Progenitor cell of endocrine pancreas (in vitro differentiated cells): ENCODE results near the gene SCRG1. TPM values are rescaled to one million over a fixed set of nuclear protein-coding genes. Genes with fewer than 3 reads are reported as not detected.
A peak's percentile ranks its signal among the peaks of the same experiment; 100 is the strongest.

Experiments
- DNase-seq: peaks from one replicate; pipeline ENCODE4 v3.0.0; 2021; ENCODE audit warnings: low spot score; ENCODE audit not compliant: unreplicated experiment
- H3K27ac Mint-ChIP-seq: 2 replicates; pipeline ENCODE4 v1.8.0; 2021; ENCODE audit warnings: mild to moderate bottlenecking, moderate library complexity, mixed read lengths
- H3K27me3 Mint-ChIP-seq: 2 replicates; pipeline ENCODE4 v1.8.0; 2021; ENCODE audit warnings: mixed read lengths
- H3K36me3 Mint-ChIP-seq: 2 replicates; pipeline ENCODE4 v1.8.0; 2022; ENCODE audit warnings: mixed read lengths; ENCODE audit not compliant: insufficient read depth
- H3K4me1 Mint-ChIP-seq: 2 replicates; pipeline ENCODE4 v1.8.0; 2021; ENCODE audit warnings: low read depth, mixed read lengths
- H3K4me3 Mint-ChIP-seq: 2 replicates; pipeline ENCODE4 v1.8.0; 2021; ENCODE audit warnings: low read depth, mild to moderate bottlenecking, moderate library complexity, mixed read lengths
- H3K9me3 Mint-ChIP-seq: 2 replicates; pipeline ENCODE4 v1.8.0; 2021; ENCODE audit warnings: low read depth, mixed read lengths
- total RNA-seq: library from RNA; stranded (reverse); gene quantifications from 2 replicates; pipeline ENCODE4 v1.2.1, GENCODE V29; 2021
- TF ChIP-seq, protein P1 (sequence below): fragments of 200-600 bp; sonication (generic); IDR thresholded peaks from one replicate; pipeline ENCODE4 v1.5.0; 2021; ENCODE audit warnings: antibody characterized with exemption, mild to moderate bottlenecking; ENCODE audit not compliant: unreplicated experiment

The SCRG1 gene
- total RNA-seq, 1 donor from 2014 or later: not detected

DNA sequence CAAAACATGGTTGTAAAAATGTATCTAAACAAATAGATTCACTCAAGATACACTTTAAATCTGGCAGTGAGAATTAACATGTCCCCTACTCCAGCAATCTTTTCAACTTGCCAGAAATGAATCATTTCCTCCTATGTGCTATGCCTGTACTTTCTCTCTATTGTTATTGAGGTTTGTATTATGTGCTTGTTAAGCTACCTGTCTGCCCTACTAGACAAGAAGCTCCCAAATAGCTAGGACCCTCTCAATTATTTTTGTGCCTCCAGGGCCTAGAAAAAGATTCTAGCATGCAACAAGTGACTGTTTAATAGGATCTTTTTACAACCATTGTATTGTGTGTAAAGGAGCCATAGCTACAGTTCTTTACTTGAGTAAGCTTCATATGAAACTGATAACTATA lies 31.6 kb downstream of the SCRG1 start:
- TF ChIP-seq, protein P1, sequence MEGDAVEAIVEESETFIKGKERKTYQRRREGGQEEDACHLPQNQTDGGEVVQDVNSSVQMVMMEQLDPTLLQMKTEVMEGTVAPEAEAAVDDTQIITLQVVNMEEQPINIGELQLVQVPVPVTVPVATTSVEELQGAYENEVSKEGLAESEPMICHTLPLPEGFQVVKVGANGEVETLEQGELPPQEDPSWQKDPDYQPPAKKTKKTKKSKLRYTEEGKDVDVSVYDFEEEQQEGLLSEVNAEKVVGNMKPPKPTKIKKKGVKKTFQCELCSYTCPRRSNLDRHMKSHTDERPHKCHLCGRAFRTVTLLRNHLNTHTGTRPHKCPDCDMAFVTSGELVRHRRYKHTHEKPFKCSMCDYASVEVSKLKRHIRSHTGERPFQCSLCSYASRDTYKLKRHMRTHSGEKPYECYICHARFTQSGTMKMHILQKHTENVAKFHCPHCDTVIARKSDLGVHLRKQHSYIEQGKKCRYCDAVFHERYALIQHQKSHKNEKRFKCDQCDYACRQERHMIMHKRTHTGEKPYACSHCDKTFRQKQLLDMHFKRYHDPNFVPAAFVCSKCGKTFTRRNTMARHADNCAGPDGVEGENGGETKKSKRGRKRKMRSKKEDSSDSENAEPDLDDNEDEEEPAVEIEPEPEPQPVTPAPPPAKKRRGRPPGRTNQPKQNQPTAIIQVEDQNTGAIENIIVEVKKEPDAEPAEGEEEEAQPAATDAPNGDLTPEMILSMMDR: no peak
- Mint-ChIP-seq H3K4me3 (no peak overlapping the region), H3K4me1 (peaks cover 1% of the 10 kb centered on the region), H3K27me3 (no peaks in the 10 kb centered on the region), H3K27ac (no peak overlapping the region), H3K36me3 (no peaks in the 10 kb centered on the region), H3K9me3 (no peaks in the 10 kb centered on the region)
- no peak for DNase-seq

DNA sequence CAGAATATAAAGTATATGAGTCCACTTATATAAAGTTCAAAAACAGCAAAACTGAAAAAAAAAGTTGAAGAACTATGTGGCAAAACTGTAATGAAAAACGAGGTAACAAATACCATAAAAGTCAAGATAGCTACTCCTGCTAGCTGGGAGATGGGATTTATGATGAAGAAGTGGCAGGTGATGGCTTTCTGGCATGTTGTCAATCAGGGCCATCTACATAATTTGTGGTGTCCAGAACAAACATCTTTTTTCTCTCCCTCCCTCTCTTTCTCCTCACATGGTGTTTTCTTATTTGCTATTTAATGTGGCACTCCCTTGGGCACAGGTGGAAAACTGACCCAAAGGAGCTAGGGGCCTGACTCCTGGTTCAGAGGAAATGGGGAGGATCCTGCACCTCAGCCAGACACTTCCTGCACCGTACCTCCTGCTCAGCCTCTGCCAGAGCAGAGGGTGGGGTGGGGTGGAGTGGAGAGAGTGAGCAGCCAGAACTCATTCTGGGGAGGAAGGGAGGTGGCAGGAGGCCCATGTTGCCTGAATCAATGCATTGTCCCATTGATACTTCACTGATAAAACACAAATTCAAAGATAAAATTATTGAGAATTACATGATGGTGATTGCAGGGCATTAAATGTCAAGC lies 33.4 kb downstream of the SCRG1 start:
- Mint-ChIP-seq H3K9me3 (no peaks in the 10 kb centered on the region), H3K4me1 (peaks cover 1% of the 10 kb centered on the region), H3K4me3 (no peak overlapping the region), H3K27ac (no peak overlapping the region), H3K36me3 (no peaks in the 10 kb centered on the region), H3K27me3 (no peaks in the 10 kb centered on the region)
- TF ChIP-seq, protein P1: no peak
- no peak for DNase-seq

DNA sequence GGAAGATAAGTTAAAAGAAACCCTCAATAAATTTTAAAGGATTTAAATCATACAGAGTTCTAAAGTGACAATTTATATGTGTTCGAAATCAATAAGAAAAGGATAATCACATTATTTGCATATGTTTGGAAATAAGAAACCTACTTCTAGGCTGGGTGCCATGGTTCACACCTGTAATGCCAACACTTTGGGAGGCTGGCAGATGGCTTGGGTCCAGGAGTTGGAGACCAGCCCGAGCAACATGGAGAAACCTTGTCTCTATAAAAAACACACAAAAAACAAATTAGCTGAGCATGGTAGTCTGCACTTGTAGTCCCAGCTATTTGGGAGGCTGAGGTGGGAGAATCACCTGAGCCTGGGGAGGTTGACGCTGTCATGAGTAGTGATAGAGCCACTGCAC lies 36.2 kb downstream of the SCRG1 start:
- DNase-seq: no peak
- Mint-ChIP-seq H3K27me3 (no peaks in the 10 kb centered on the region), H3K9me3 (peaks cover 3% of the 10 kb centered on the region), H3K4me3 (no peak overlapping the region), H3K4me1 (no peaks in the 10 kb centered on the region), H3K27ac (no peak overlapping the region), H3K36me3 (peaks cover 1% of the 10 kb centered on the region)
- TF ChIP-seq, protein P1: no peak

DNA sequence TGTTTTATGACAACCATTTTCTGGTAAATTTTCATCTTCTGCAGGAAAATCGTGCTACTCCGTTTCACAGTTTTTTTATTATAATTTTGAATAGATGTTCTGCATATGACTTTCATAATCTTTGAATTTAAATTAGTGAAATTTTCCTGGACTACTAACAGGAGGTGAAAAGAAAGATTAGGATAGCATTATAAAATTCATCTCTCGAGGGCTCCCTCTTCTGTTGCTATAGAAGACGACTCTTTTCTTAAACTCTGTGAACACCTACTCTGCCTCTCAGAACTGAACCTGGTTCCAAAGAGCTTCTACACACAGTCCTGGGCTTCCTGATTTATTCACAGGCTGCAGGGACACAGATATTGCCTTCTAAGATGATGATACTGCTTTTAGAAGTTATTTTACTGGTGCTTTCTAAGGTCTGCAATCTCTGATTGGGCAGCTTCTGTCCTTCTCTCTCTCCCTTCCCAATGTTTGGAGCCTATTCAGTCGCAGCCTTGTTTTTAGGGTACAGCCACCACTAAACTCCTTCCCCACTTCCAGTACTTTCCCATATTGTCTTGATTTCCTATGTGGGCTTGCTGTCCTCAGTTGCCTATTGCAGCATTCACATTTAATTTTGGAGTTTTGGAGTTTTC lies 38.2 kb downstream of the SCRG1 start:
- TF ChIP-seq, protein P1: peak; percentile 46
- Mint-ChIP-seq H3K27ac (no peak overlapping the region), H3K9me3 (peaks cover 3% of the 10 kb centered on the region), H3K36me3 (peaks cover 1% of the 10 kb centered on the region), H3K4me1 (no peaks in the 10 kb centered on the region), H3K4me3 (no peak overlapping the region), H3K27me3 (no peaks in the 10 kb centered on the region)
- no peak for DNase-seq

DNA sequence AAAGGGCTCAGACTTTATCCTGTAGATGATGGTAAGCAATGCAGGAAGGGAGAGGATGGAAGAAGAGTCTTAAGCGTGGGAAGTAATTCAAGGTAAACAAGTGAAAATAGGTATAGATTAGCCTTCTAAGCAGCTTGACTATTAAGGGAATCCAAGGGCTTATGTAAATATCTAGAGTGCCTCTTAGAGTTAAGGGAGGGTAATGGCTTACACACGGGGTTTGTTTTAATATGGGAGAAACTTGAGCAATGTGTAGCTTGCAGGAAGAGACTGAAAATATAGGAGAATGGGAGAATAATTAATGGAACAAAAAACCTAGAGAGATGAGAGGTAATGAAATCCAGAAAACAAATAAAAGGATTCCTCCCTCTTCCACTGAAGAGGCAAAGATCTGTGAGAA lies 41.0 kb downstream of the SCRG1 start:
- H3K4me1 Mint-ChIP-seq: no peaks in the 10 kb centered on the region
- no peak for DNase-seq
- H3K36me3 Mint-ChIP-seq: peaks cover 1% of the 10 kb centered on the region
- TF ChIP-seq, protein P1: no peak
- no peak overlapping the region for H3K27ac Mint-ChIP-seq
- H3K9me3 Mint-ChIP-seq: peaks cover 3% of the 10 kb centered on the region
- H3K27me3 Mint-ChIP-seq: no peaks in the 10 kb centered on the region
- H3K4me3 Mint-ChIP-seq: no peak overlapping the region
